Liver (tissue), 3 donors: ENCODE results near the gene YDJC.

Source experiments
- CTCF ChIP-seq: fragments of 150-350 bp; IDR thresholded peaks from 2 replicates; pipeline ENCODE4 v1.5.1; 2017; ENCODE audit warnings: improper control_type of control experiment, low read depth, low read length; ENCODE audit not compliant: missing input control
- EGR1 ChIP-seq, 2 donors: IDR thresholded peaks; 2 replicates each; pipeline ENCODE4 v1.6.1; 2016 to 2018; ENCODE audit warnings: antibody characterized with exemption in 2 of 2, low read depth in 2 of 2
- GABPA ChIP-seq, 2 donors: IDR thresholded peaks in 1 of 2; conservative IDR thresholded peaks in 1 of 2; 2 replicates each; pipeline ENCODE4 v1.6.1; 2016; ENCODE audit warnings: antibody characterized with exemption in 2 of 2, mild to moderate bottlenecking in 1 of 2, moderate library complexity in 1 of 2
- JUND ChIP-seq, 2 donors: IDR thresholded peaks; 2 replicates each; pipeline ENCODE4 v1.6.1; 2016; ENCODE audit warnings: antibody characterized with exemption in 2 of 2
- REST ChIP-seq: IDR thresholded peaks from 2 replicates; pipeline ENCODE4 v1.6.1; 2016; ENCODE audit warnings: antibody characterized with exemption, mild to moderate bottlenecking
- SP1 ChIP-seq: IDR thresholded peaks from 2 replicates; pipeline ENCODE4 v1.6.1; 2018; ENCODE audit warnings: antibody characterized with exemption, mild to moderate bottlenecking
- TAF1 ChIP-seq: conservative IDR thresholded peaks from 2 replicates; pipeline ENCODE4 v1.6.1; 2016; ENCODE audit warnings: antibody characterized with exemption, mild to moderate bottlenecking
- YY1 ChIP-seq: IDR thresholded peaks from 2 replicates; pipeline ENCODE4 v1.6.1; 2016; ENCODE audit warnings: antibody characterized with exemption, mild to moderate bottlenecking
- TF ChIP-seq, protein P1 (sequence below): IDR thresholded peaks from 2 replicates; pipeline ENCODE4 v1.6.1; 2016; ENCODE audit warnings: antibody characterized with exemption
- TF ChIP-seq, protein P2 (sequence below): IDR thresholded peaks from 2 replicates; pipeline ENCODE4 v1.6.1; 2016; ENCODE audit warnings: antibody characterized with exemption
- donor health status: healthy.
- donor health status: healthy.

- TF ChIP-seq CTCF (no peak), SP1 (no peak), EGR1 (IDR thresholded peaks at IDR 0.05; ENCODE audit: low read depth in 2 of 2) (no peak), TAF1 (no peak), REST (no peak), JUND (IDR thresholded peaks at IDR 0.05) (no peak), YY1 (no peak), GABPA (IDR thresholded peaks at IDR 0.05 in 1 of 2, conservative IDR thresholded peaks at IDR 0.05 in 1 of 2) (no peak)
- TF ChIP-seq, protein P1, sequence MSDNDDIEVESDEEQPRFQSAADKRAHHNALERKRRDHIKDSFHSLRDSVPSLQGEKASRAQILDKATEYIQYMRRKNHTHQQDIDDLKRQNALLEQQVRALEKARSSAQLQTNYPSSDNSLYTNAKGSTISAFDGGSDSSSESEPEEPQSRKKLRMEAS = no peak
- TF ChIP-seq, protein P2, sequence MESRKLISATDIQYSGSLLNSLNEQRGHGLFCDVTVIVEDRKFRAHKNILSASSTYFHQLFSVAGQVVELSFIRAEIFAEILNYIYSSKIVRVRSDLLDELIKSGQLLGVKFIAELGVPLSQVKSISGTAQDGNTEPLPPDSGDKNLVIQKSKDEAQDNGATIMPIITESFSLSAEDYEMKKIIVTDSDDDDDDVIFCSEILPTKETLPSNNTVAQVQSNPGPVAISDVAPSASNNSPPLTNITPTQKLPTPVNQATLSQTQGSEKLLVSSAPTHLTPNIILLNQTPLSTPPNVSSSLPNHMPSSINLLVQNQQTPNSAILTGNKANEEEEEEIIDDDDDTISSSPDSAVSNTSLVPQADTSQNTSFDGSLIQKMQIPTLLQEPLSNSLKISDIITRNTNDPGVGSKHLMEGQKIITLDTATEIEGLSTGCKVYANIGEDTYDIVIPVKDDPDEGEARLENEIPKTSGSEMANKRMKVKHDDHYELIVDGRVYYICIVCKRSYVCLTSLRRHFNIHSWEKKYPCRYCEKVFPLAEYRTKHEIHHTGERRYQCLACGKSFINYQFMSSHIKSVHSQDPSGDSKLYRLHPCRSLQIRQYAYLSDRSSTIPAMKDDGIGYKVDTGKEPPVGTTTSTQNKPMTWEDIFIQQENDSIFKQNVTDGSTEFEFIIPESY = no peak
Observed at GRCh38 chr22:21592422-21592821, 37.4 kb downstream of the YDJC start.
